Measurements from ENCODE around the gene RAVER2. TPM values are rescaled to one million over a fixed set of nuclear protein-coding genes. Genes with fewer than 3 reads are reported as not detected.
"Not testable (repeated sequence)": the region's sequence is repeated elsewhere in the genome, so short reads cannot be mapped to it uniquely, and the experiment has no call there.

Gene RAVER2
- total RNA-seq, 1 experiment from 2014 or later: 11.4 TPM

DNA sequence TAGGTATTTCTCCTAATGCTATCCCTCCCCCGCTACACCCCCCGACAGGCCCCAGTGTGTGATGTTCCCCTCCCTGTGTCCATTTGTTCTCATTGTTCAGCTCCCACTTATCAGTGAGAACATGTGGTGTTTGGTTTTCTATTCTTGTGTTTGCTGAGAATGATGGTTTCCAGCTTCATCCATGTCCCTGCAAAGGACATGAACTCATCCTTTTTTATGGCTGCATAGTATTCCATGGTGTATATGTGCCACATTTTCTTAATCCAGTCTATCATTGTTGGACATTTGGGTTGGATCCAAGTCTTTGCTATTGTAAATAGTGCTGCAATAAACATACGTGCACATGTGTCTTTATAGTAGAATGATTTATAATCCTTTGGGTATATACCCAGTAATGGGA lies 28.4 kb downstream of the RAVER2 start:
- DNase-seq (ENCODE audit: low read depth, low spot score); in situ Hi-C loops (cut with HindIII; ENCODE audit: low pct_unique_long_range_greater_than_20kb, low sequenced_read_pairs): not testable (repeated sequence)

GRCh38 chr1:64775113-64775512 lies 30.2 kb downstream of the RAVER2 start:
- no peak for DNase-seq (ENCODE audit: low read depth, low spot score)
- in situ Hi-C loops (cut with HindIII; ENCODE audit: low pct_unique_long_range_greater_than_20kb, low sequenced_read_pairs): no loop called here

- in situ Hi-C loops (cut with HindIII; ENCODE audit: low pct_unique_long_range_greater_than_20kb, low sequenced_read_pairs); DNase-seq (ENCODE audit: low read depth, low spot score): not testable (repeated sequence)
Measured at GRCh38 chr1:64782044-64782443, 37.2 kb downstream of the RAVER2 start.

- DNase-seq (ENCODE audit: low read depth, low spot score); in situ Hi-C loops (cut with HindIII; ENCODE audit: low pct_unique_long_range_greater_than_20kb, low sequenced_read_pairs): not testable (repeated sequence)
Measured at GRCh38 chr1:64782848-64783247, 38.0 kb downstream of the RAVER2 start.

DNA sequence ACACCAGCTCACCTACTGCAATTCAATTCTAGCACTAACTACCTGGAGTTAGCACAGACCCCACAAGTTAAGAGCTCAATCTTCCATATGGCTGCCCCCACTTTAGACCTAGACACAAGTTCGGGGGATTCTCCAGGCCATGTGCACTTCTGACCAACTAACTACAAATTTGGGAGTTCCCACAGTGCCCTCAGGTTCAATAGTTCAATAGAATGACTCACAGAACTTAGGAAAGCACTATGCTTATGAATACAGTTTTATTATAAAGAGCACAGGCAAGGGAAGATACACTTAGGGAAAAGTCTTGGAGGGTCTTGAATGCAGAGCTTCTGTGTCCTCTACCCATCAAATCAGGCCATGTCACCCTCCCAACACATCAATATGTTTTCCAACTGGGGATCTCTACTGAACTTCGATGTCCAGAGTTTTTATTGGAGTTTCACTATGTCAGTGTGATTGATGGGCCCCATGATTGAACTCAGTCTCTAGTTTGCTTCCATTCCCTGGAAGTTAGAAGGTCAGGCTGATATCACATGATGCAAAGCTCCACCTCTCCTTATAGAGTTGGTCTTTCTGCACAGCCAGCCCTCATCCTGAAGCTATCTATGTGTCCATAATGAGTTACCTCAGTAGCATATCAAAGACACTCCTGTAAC lies 46.1 kb downstream of the RAVER2 start:
- in situ Hi-C loops (cut with HindIII; ENCODE audit: low pct_unique_long_range_greater_than_20kb, low sequenced_read_pairs): no loop called here
- DNase-seq (ENCODE audit: low read depth, low spot score): no peak

- in situ Hi-C loops (cut with HindIII; ENCODE audit: low pct_unique_long_range_greater_than_20kb, low sequenced_read_pairs): no loop called here
- DNase-seq (ENCODE audit: low read depth, low spot score): no peak
Measured at GRCh38 chr1:64798872-64799271, 54.0 kb downstream of the RAVER2 start.

DNA sequence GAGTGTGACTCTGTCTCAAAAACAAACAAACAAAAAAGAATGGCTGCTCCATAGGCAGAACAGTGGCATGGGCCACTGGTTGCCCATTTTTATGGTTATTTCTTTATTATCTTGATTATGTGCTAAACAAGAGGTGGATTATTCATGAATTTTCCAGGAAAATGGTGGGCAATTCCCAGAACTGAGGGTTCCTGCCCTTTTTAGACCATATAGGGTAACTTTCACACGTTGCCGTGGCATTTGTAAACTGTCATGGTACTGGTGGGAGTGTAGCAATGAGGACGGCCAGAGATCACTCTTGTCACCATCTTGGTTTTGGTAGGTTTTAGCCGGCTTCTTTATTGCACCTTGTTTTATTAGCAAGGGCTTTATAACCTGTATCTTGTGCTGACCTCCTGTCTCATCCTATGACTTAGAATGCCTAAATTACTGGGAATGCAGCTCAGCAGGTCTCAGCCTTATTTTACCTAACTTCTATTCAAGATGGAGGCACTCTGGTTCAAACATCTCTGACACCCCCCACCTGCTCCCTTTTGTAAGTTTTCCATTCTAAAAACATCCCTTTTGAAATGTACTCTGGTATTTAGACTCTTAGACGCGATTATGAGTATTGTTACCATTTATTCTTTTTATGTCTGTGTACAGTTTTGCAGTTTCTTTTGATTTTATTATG lies 57.1 kb downstream of the RAVER2 start:
- in situ Hi-C loops (cut with HindIII; ENCODE audit: low pct_unique_long_range_greater_than_20kb, low sequenced_read_pairs): loop anchor here (25.0 kb wide), 1 partner anchor 90 kb away; no protein-coding TSS in a partner anchor
- DNase-seq (ENCODE audit: low read depth, low spot score): no peak

GRCh38 chr1:64809309-64809708 lies 64.4 kb downstream of the RAVER2 start:
- in situ Hi-C loops (cut with HindIII; ENCODE audit: low pct_unique_long_range_greater_than_20kb, low sequenced_read_pairs): loop anchor here (25.0 kb wide), 1 partner anchor 97 kb away; no protein-coding TSS in a partner anchor
- no peak for DNase-seq (ENCODE audit: low read depth, low spot score)

- DNase-seq (ENCODE audit: low read depth, low spot score): no peak
- in situ Hi-C loops (cut with HindIII; ENCODE audit: low pct_unique_long_range_greater_than_20kb, low sequenced_read_pairs): loop anchor here (25.0 kb wide), 1 partner anchor 98 kb away; no protein-coding TSS in a partner anchor
Measured at GRCh38 chr1:64810001-64810400, 65.1 kb downstream of the RAVER2 start.

DNA sequence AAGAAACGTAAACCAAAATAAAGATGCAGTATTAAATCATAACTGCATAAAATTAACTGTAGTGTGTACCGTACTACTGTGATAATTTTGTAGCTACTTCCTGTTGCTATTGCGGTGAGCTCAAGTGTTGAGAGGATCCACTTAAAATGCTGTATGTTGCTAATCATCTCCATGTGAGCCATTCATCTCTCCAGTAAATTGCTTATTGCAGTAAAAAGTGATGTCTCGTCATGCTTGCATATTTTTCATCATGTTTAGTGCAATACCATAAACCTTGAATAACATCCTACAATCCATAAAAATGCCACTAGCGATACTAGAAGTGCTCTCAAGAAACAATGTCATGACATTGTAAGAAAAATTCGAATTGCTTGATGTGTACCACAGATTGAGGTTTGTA lies 66.3 kb downstream of the RAVER2 start:
- in situ Hi-C loops (cut with HindIII; ENCODE audit: low pct_unique_long_range_greater_than_20kb, low sequenced_read_pairs): loop anchor here (25.0 kb wide), 1 partner anchor 99 kb away; no protein-coding TSS in a partner anchor
- no peak for DNase-seq (ENCODE audit: low read depth, low spot score)

GRCh38 chr1:64814427-64814826 lies 69.6 kb downstream of the RAVER2 start:
- no peak for DNase-seq (ENCODE audit: low read depth, low spot score)
- in situ Hi-C loops (cut with HindIII; ENCODE audit: low pct_unique_long_range_greater_than_20kb, low sequenced_read_pairs): loop anchor here (25.0 kb wide), 1 partner anchor 102 kb away; no protein-coding TSS in a partner anchor

- in situ Hi-C loops (cut with HindIII; ENCODE audit: low pct_unique_long_range_greater_than_20kb, low sequenced_read_pairs): loop anchor here (25.0 kb wide), 1 partner anchor 105 kb away; no protein-coding TSS in a partner anchor
- DNase-seq (ENCODE audit: low read depth, low spot score): not testable (repeated sequence)
Measured at GRCh38 chr1:64817364-64817763, 72.5 kb downstream of the RAVER2 start.

- not testable (repeated sequence) for DNase-seq (ENCODE audit: low read depth, low spot score)
- in situ Hi-C loops (cut with HindIII; ENCODE audit: low pct_unique_long_range_greater_than_20kb, low sequenced_read_pairs): loop anchor here (25.0 kb wide), 1 partner anchor 108 kb away; no protein-coding TSS in a partner anchor
Measured at GRCh38 chr1:64820572-64820971, 75.7 kb downstream of the RAVER2 start.

DNA sequence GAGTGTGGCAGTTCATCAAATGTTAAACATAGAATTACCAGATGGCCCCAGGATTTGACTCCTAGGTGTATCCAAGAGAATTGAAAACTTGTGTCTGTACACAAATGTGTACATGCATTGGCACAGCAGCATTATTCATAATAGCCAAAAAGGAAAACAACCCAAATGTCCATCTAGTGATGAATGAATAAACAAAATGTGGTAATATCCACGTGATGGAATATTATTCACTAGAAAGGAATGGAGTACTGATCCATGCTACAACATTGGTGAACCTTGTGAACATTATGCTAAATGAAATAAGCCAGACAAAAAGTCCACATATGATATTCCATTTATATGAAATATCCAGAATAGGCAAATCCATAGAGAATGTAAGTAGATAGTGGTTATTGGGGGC lies 77.7 kb downstream of the RAVER2 start:
- in situ Hi-C loops (cut with HindIII; ENCODE audit: low pct_unique_long_range_greater_than_20kb, low sequenced_read_pairs): loop anchor here (25.0 kb wide), 1 partner anchor 110 kb away; no protein-coding TSS in a partner anchor
- DNase-seq (ENCODE audit: low read depth, low spot score): no peak

DNA sequence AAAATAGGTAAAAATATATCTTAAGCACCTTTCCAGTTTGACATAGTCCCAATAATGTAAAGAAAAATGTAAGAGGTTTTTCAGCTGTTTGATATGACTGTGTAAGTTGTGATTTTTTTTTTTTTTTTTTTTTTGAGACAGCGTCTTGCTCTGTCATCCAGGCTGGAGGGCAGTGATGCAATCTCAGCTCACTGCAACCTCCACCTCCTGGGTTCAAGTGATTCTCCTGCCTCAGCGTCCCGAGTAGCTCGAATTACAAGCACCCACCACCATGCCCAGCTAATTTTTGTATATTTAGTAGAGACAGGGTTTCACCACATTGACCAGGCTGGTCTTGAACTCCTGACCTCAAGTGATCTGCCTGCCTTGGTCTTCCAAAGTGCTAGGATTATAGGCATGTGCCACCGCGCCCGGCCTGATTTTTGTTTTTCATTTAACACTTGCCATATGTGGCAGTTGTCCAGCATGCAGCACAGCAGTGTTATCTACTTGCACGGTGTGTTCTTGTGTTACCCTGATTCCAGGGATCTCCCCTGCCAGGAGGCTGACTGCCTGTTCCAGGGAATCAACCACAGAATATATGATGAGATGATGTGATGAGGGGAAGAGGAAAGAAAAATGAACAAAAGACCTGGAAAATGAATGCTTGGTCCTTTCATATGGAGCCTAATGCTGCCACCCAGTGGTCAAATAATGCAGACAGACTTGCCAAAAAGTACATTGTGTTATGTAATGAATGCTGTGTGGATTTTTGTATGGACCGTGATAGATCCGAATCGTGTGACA lies 79.0 kb downstream of the RAVER2 start:
- in situ Hi-C loops (cut with HindIII; ENCODE audit: low pct_unique_long_range_greater_than_20kb, low sequenced_read_pairs): loop anchor here (25.0 kb wide), 1 partner anchor 112 kb away; no protein-coding TSS in a partner anchor
- peak; percentile 80 for DNase-seq (ENCODE audit: low read depth, low spot score)

GRCh38 chr1:64826991-64827390 lies 82.1 kb downstream of the RAVER2 start:
- in situ Hi-C loops (cut with HindIII; ENCODE audit: low pct_unique_long_range_greater_than_20kb, low sequenced_read_pairs): no loop called here
- no peak for DNase-seq (ENCODE audit: low read depth, low spot score)

DNA sequence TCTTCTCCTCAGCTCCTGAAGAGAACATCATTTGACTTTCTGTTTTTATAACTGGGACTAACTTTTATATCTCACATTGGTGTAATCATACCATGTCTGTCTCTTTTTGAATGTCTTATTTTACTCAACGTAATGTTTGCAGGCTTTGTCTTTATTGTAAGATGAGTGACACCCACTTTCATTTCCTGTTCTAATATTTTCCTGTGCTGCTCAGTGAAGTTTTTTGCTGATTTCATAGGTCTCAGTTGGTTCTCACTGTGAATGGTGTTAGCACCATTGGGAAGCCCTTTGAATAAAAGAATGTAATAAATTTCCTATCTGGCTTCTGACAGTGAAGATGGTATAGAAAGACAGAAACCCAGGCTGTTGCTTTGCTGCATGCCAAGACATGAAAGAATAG lies 84.0 kb downstream of the RAVER2 start:
- in situ Hi-C loops (cut with HindIII; ENCODE audit: low pct_unique_long_range_greater_than_20kb, low sequenced_read_pairs): no loop called here
- no peak for DNase-seq (ENCODE audit: low read depth, low spot score)
